Measurements from ENCODE around the gene ENTPD2. TPM values are rescaled to one million over a fixed set of nuclear protein-coding genes. Genes with fewer than 3 reads are reported as not detected.

ENTPD2 gene
- total and polyA plus RNA-seq, 2 experiments from 2014 or later: 1.8 to 1.9 TPM

DNA sequence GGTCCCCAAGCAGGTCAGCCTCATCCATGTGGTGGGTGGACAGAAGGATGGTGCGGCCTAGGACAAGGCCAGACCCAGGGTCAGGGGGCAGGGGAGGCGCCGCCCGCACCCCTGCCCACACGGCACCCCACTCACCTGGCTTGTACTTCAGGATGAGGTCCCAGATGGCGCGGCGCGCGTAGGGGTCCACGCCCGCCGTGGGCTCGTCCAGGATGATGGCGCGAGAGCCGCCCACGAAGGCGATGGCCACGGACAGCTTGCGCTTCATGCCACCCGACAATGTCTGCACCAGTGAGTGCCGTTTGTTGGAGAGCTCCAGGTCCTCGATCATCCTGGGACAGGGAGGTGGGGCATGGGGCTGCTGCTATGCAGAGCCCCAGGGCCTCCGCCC is 38.3 kb downstream of the ENTPD2 start:
- no peaks in the 10 kb centered on the region for H3F3A ChIP-seq (replicated peaks; ENCODE audit: low read depth)
- no peak overlapping the region for H3K4me3 ChIP-seq
- H3K4me2 ChIP-seq: no peak overlapping the region
- no peaks in the 10 kb centered on the region for H4K20me1 ChIP-seq (replicated peaks; ENCODE audit: insufficient read depth)
- H3K4me1 ChIP-seq (ENCODE audit: insufficient read depth): no peaks in the 10 kb centered on the region
- Mint-ChIP-seq H3K9me3 (no peaks in the 10 kb centered on the region), H3K27me3 (ENCODE audit: insufficient read depth, low read depth, poor library complexity) (peaks cover 4% of the 10 kb centered on the region), H3K36me3 (ENCODE audit: low read depth) (peaks cover 2% of the 10 kb centered on the region; the same call in 1 of the 3 replicates), H3K4me3 (no peak overlapping the region), H3K4me1 (no peaks in the 10 kb centered on the region), H3K27ac (no peak overlapping the region)
- no peaks in the 10 kb centered on the region for H3K36me3 ChIP-seq (ENCODE audit: insufficient read depth)
- TF ChIP-seq POLR2AphosphoS5 (IDR thresholded peaks at IDR 0.05; ENCODE audit: low read depth) (no peak), EZH2phosphoT487 (IDR thresholded peaks at IDR 0.05; ENCODE audit: unreplicated experiment) (no peak), ZNF331 (CRISPR knock-in tag; IDR thresholded peaks at IDR 0.05; ENCODE audit: low read depth) (no peak), REST (IDR thresholded peaks at IDR 0.05; ENCODE audit: unreplicated experiment) (no peak)
- DNase-seq (ENCODE audit: low spot score): no peak
- H2AFZ ChIP-seq: no peak overlapping the region
- H3K27me3 ChIP-seq (ENCODE audit: insufficient read depth): no peaks in the 10 kb centered on the region
- no peak for ATAC-seq
- no peak overlapping the region for H3K27ac ChIP-seq (ENCODE audit: low read depth)
- no peaks in the 10 kb centered on the region for H3K9me2 ChIP-seq (ENCODE audit: insufficient read depth)
- no peaks in the 10 kb centered on the region for H3K79me2 ChIP-seq (replicated peaks; ENCODE audit: insufficient read depth)

GRCh38 chr9:137014776-137015539 is 38.9 kb downstream of the ENTPD2 start:
- Mint-ChIP-seq H3K27me3 (ENCODE audit: insufficient read depth, low read depth, poor library complexity) (peaks cover 4% of the 10 kb centered on the region), H3K27ac (no peak overlapping the region), H3K4me3 (no peak overlapping the region), H3K36me3 (ENCODE audit: low read depth) (peaks cover 2% of the 10 kb centered on the region; the same call in 1 of the 3 replicates), H3K4me1 (no peaks in the 10 kb centered on the region), H3K9me3 (no peaks in the 10 kb centered on the region)
- Histone ChIP-seq H3K79me2 (replicated peaks; ENCODE audit: insufficient read depth) (no peaks in the 10 kb centered on the region), H3K4me1 (ENCODE audit: insufficient read depth) (no peaks in the 10 kb centered on the region), H3K4me2 (no peak overlapping the region), H3K27ac (ENCODE audit: low read depth) (no peak overlapping the region), H3K4me3 (no peak overlapping the region), H3F3A (replicated peaks; ENCODE audit: low read depth) (no peaks in the 10 kb centered on the region), H4K20me1 (replicated peaks; ENCODE audit: insufficient read depth) (no peaks in the 10 kb centered on the region), H3K27me3 (ENCODE audit: insufficient read depth) (no peaks in the 10 kb centered on the region), H3K9me2 (ENCODE audit: insufficient read depth) (no peaks in the 10 kb centered on the region), H3K36me3 (ENCODE audit: insufficient read depth) (no peaks in the 10 kb centered on the region), H2AFZ (no peak overlapping the region)
- TF ChIP-seq, protein P1, sequence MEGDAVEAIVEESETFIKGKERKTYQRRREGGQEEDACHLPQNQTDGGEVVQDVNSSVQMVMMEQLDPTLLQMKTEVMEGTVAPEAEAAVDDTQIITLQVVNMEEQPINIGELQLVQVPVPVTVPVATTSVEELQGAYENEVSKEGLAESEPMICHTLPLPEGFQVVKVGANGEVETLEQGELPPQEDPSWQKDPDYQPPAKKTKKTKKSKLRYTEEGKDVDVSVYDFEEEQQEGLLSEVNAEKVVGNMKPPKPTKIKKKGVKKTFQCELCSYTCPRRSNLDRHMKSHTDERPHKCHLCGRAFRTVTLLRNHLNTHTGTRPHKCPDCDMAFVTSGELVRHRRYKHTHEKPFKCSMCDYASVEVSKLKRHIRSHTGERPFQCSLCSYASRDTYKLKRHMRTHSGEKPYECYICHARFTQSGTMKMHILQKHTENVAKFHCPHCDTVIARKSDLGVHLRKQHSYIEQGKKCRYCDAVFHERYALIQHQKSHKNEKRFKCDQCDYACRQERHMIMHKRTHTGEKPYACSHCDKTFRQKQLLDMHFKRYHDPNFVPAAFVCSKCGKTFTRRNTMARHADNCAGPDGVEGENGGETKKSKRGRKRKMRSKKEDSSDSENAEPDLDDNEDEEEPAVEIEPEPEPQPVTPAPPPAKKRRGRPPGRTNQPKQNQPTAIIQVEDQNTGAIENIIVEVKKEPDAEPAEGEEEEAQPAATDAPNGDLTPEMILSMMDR (conservative IDR thresholded peaks at IDR 0.05; ENCODE audit: low read depth in 2 of 2): no peak
- TF ChIP-seq, protein P2, sequence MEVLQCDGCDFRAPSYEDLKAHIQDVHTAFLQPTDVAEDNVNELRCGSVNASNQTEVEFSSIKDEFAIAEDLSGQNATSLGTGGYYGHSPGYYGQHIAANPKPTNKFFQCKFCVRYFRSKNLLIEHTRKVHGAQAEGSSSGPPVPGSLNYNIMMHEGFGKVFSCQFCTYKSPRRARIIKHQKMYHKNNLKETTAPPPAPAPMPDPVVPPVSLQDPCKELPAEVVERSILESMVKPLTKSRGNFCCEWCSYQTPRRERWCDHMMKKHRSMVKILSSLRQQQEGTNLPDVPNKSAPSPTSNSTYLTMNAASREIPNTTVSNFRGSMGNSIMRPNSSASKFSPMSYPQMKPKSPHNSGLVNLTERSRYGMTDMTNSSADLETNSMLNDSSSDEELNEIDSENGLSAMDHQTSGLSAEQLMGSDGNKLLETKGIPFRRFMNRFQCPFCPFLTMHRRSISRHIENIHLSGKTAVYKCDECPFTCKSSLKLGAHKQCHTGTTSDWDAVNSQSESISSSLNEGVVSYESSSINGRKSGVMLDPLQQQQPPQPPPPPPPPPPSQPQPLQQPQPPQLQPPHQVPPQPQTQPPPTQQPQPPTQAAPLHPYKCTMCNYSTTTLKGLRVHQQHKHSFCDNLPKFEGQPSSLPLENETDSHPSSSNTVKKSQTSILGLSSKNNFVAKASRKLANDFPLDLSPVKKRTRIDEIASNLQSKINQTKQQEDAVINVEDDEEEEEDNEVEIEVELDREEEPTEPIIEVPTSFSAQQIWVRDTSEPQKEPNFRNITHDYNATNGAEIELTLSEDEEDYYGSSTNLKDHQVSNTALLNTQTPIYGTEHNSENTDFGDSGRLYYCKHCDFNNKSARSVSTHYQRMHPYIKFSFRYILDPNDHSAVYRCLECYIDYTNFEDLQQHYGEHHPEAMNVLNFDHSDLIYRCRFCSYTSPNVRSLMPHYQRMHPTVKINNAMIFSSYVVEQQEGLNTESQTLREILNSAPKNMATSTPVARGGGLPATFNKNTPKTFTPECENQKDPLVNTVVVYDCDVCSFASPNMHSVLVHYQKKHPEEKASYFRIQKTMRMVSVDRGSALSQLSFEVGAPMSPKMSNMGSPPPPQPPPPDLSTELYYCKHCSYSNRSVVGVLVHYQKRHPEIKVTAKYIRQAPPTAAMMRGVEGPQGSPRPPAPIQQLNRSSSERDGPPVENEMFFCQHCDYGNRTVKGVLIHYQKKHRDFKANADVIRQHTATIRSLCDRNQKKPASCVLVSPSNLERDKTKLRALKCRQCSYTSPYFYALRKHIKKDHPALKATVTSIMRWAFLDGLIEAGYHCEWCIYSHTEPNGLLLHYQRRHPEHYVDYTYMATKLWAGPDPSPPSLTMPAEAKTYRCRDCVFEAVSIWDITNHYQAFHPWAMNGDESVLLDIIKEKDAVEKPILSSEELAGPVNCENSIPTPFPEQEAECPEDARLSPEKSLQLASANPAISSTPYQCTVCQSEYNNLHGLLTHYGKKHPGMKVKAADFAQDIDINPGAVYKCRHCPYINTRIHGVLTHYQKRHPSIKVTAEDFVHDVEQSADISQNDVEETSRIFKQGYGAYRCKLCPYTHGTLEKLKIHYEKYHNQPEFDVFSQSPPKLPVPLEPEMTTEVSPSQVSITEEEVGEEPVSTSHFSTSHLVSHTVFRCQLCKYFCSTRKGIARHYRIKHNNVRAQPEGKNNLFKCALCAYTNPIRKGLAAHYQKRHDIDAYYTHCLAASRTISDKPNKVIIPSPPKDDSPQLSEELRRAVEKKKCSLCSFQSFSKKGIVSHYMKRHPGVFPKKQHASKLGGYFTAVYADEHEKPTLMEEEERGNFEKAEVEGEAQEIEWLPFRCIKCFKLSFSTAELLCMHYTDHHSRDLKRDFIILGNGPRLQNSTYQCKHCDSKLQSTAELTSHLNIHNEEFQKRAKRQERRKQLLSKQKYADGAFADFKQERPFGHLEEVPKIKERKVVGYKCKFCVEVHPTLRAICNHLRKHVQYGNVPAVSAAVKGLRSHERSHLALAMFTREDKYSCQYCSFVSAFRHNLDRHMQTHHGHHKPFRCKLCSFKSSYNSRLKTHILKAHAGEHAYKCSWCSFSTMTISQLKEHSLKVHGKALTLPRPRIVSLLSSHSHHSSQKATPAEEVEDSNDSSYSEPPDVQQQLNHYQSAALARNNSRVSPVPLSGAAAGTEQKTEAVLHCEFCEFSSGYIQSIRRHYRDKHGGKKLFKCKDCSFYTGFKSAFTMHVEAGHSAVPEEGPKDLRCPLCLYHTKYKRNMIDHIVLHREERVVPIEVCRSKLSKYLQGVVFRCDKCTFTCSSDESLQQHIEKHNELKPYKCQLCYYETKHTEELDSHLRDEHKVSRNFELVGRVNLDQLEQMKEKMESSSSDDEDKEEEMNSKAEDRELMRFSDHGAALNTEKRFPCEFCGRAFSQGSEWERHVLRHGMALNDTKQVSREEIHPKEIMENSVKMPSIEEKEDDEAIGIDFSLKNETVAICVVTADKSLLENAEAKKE (CRISPR knock-in tag; IDR thresholded peaks at IDR 0.05): no peak
- TF ChIP-seq ZNF331 (CRISPR knock-in tag; IDR thresholded peaks at IDR 0.05; ENCODE audit: low read depth): no peak
- DNase-seq (ENCODE audit: low spot score) (no peak), ATAC-seq (no peak)
